ENCODE results near the gene ENTPD2. TPM values are rescaled to one million over a fixed set of nuclear protein-coding genes. Genes with fewer than 3 reads are reported as not detected.

The ENTPD2 gene
- total and polyA plus RNA-seq, 10 of the 15 experiments (the other 5 are each of a cell fraction or from before 2014, with no cell fraction given), result 0.15 to 1.8 (median 0.65) TPM; not detected in 2

- no TSS peak for BruUV-seq (replicated peaks)
- Histone ChIP-seq H3K9me3 (replicated peaks; ENCODE audit: control insufficient read depth, insufficient read depth, low read length) (no peaks in the 10 kb centered on the region), H3K4me2 (ENCODE audit: control insufficient read depth, insufficient read depth) (no peak overlapping the region), H3K4me3 (no peak overlapping the region), H3K27ac (ENCODE audit: control insufficient read depth, insufficient read depth) (no peak overlapping the region), H2AFZ (ENCODE audit: control insufficient read depth, low read depth, low read length) (no peak overlapping the region), H3K9ac (ENCODE audit: control insufficient read depth, insufficient read depth, low read length) (no peak overlapping the region), H3K36me3 (ENCODE audit: control insufficient read depth in 2 of 2, insufficient read depth in 2 of 2, low read length in 1 of 2) (no peaks in the 10 kb centered on the region), H3K79me2 (ENCODE audit: control insufficient read depth, insufficient read depth, low read length) (no peaks in the 10 kb centered on the region), H4K20me1 (ENCODE audit: control insufficient read depth, insufficient read depth) (no peaks in the 10 kb centered on the region), H3K4me1 (ENCODE audit: control insufficient read depth, insufficient read depth, low read length) (no peaks in the 10 kb centered on the region), H3K27me3 (replicated peaks in 1 of 2; ENCODE audit: control insufficient read depth in 2 of 2, insufficient read depth in 2 of 2, low read length in 1 of 2) (peaks cover 6 to 13% of the 10 kb centered on the region in 2 experiments; a peak in 3 of 4 replicates)
- DNase-seq (ENCODE audit: low read depth, low spot score) (no peak), ATAC-seq (no peak), FAIRE-seq (no peak)
- 60% methylated on average over 28 of the region's 28 CpGs for WGBS (ENCODE audit: insufficient coverage, insufficient replicate concordance, low lambda C conversion rate, missing lambda C conversion rate)
- ChIA-PET SMC1A (ENCODE audit: uncharacterized antibody, unreplicated experiment) (no interaction called here), CTCF (interaction anchor here (1.1 to 2.0 kb wide), 4 partner anchors 8 to 26 kb away, joined by 3 to 6 read pairs (median 5); no protein-coding TSS in a partner anchor), POLR2A (interaction anchor here (0.5 to 0.7 kb wide), 2 partner anchors 14 to 17 kb away, joined by 3 to 4 read pairs; no protein-coding TSS in a partner anchor), RAD21 (ENCODE audit: unreplicated experiment) (interaction anchor here (1.0 to 1.1 kb wide), 3 partner anchors 12 to 22 kb away, joined by 3 to 4 read pairs (median 3); partner anchors contain the start of gene UAP1L1)
- TF ChIP-seq PBX3 (IDR thresholded peaks at IDR 0.05; ENCODE audit: insufficient replicate concordance, low read depth, low read length) (no peak), ASH2L (IDR thresholded peaks at IDR 0.05; ENCODE audit: borderline replicate concordance, low read depth) (no peak), SIN3A (IDR thresholded peaks at IDR 0.05; ENCODE audit: low read depth, low read length) (no peak), RELA (IDR thresholded peaks at IDR 0.05; ENCODE audit: borderline replicate concordance, partially characterized antibody) (no peak), ZSCAN29 (IDR thresholded peaks at IDR 0.05) (no peak), NR2F1 (conservative IDR thresholded peaks at IDR 0.05) (no peak), FOXK2 (IDR thresholded peaks at IDR 0.05) (no peak), YY1 (IDR thresholded peaks at IDR 0.05; ENCODE audit: low read depth, low read length) (no peak), NRF1 (conservative IDR thresholded peaks at IDR 0.05; ENCODE audit: low read depth, low read length) (no peak), MYB (IDR thresholded peaks at IDR 0.05; ENCODE audit: borderline replicate concordance, low read depth, low read length) (no peak), EP300 (IDR thresholded peaks at IDR 0.05; ENCODE audit: borderline replicate concordance in 1 of 2, control insufficient read depth in 1 of 2, low read depth in 2 of 2, low read length in 2 of 2) (no peak), STAT3 (IDR thresholded peaks at IDR 0.05; ENCODE audit: low read depth, low read length) (no peak), BACH1 (IDR thresholded peaks at IDR 0.05; ENCODE audit: borderline replicate concordance) (no peak), IRF4 (IDR thresholded peaks at IDR 0.05; ENCODE audit: low read depth, low read length) (no peak), BCL11A (IDR thresholded peaks at IDR 0.05; ENCODE audit: low read depth, low read length) (no peak), SIX5 (IDR thresholded peaks at IDR 0.05; ENCODE audit: low read depth, low read length, severe bottlenecking) (no peak), YBX1 (IDR thresholded peaks at IDR 0.05) (no peak)
- TF ChIP-seq, protein P1, sequence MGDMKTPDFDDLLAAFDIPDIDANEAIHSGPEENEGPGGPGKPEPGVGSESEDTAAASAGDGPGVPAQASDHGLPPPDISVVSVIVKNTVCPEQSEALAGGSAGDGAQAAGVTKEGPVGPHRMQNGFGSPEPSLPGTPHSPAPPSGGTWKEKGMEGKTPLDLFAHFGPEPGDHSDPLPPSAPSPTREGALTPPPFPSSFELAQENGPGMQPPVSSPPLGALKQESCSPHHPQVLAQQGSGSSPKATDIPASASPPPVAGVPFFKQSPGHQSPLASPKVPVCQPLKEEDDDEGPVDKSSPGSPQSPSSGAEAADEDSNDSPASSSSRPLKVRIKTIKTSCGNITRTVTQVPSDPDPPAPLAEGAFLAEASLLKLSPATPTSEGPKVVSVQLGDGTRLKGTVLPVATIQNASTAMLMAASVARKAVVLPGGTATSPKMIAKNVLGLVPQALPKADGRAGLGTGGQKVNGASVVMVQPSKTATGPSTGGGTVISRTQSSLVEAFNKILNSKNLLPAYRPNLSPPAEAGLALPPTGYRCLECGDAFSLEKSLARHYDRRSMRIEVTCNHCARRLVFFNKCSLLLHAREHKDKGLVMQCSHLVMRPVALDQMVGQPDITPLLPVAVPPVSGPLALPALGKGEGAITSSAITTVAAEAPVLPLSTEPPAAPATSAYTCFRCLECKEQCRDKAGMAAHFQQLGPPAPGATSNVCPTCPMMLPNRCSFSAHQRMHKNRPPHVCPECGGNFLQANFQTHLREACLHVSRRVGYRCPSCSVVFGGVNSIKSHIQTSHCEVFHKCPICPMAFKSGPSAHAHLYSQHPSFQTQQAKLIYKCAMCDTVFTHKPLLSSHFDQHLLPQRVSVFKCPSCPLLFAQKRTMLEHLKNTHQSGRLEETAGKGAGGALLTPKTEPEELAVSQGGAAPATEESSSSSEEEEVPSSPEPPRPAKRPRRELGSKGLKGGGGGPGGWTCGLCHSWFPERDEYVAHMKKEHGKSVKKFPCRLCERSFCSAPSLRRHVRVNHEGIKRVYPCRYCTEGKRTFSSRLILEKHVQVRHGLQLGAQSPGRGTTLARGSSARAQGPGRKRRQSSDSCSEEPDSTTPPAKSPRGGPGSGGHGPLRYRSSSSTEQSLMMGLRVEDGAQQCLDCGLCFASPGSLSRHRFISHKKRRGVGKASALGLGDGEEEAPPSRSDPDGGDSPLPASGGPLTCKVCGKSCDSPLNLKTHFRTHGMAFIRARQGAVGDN (IDR thresholded peaks at IDR 0.05), result no peak
- intact Hi-C loops (cut with micrococcal nuclease; ENCODE audit: unreplicated experiment), result no loop called here
- in situ Hi-C loops (cut with MboI), result no loop called here
Measured at GRCh38 chr9:137055385-137056364, 1.8 kb upstream of the ENTPD2 start.
